Testis (tissue), 3 donors: ENCODE measurements around the gene SELENOI. TPM values are rescaled to one million over a fixed set of nuclear protein-coding genes. Genes with fewer than 3 reads are reported as not detected.
"Not testable (repeated sequence)": the region's sequence is repeated elsewhere in the genome, so short reads cannot be mapped to it uniquely, and the experiment has no call there.

Experiments
- DNase-seq: peaks from one replicate; pipeline ENCODE4 v3.0.0-alpha.2; 2019
- H3K27ac ChIP-seq, 2 donors: fragments of 200-600 bp; sonication (generic); one replicate each; pipeline ENCODE4 v1.5.1; 2019
- H3K27me3 ChIP-seq: fragments of 200-600 bp; sonication (generic); one replicate; pipeline ENCODE4 v1.5.1; 2019
- H3K36me3 ChIP-seq: fragments of 200-600 bp; sonication (generic); one replicate; pipeline ENCODE4 v1.5.1; 2017; ENCODE audit warnings: low read depth; ENCODE audit errors: missing control alignments
- H3K4me1 ChIP-seq: fragments of 200-600 bp; sonication (generic); one replicate; pipeline ENCODE4 v1.5.1; 2019
- H3K4me3 ChIP-seq, 2 donors: fragments of 200-600 bp; sonication (generic); one replicate each; pipeline ENCODE4 v1.5.1; 2017 to 2019
- H3K9me3 ChIP-seq: fragments of 200-600 bp; sonication (generic); one replicate; pipeline ENCODE4 v1.5.1; 2017
- CTCF ChIP-seq, 3 experiments: fragments of 450-650 bp in 2 of 3; fragments of 200-600 bp in 1 of 3; sonication (generic) in 1 of 3; IDR thresholded peaks; one replicate each; pipeline ENCODE4 v1.5.1; 2016 to 2019; ENCODE audit warnings: antibody characterized with exemption in 3 of 3, mild to moderate bottlenecking in 2 of 3, moderate library complexity in 1 of 3
- POLR2A ChIP-seq: fragments of 450-650 bp; IDR thresholded peaks from one replicate; pipeline ENCODE4 v1.6.1; 2017; ENCODE audit warnings: antibody characterized with exemption, mild to moderate bottlenecking, moderate library complexity
- WGBS, 2 donors: methylation state at CpG; one replicate each; pipeline ENCODE4 v1.1.5; 2018; 5-methylcytosine and 5-hydroxymethylcytosine counted together
- intact Hi-C: fragments of 100-400 bp; cut with DNase I; formaldehyde crosslinking; loops from one replicate; pipeline ENCODE4 v1.15.1; 2023; ENCODE audit warnings: low total_unique reads
- polyA plus RNA-seq: library from polyadenylated mRNA; stranded (reverse); fragments of 350-450 nt; fragmentation: Illumina TruSeq; extraction: RNeasy Lipid Tissue Mini Kit (QIAGEN cat#74804); gene quantifications from one replicate; pipeline ENCODE4 v1.2.3, GENCODE V29; 2014; ENCODE audit warnings: low read depth, low replicate concordance; ENCODE audit not compliant: insufficient read depth
- total RNA-seq, 2 donors: library from RNA; depleted of rRNA; stranded (reverse); fragments of >200 nt; gene quantifications; one replicate each; pipeline ENCODE4 v1.2.3, GENCODE V29; 2016

The SELENOI gene
- total and polyA plus RNA-seq, 3 donors from 2014 or later = 8.7 to 26.7 (median 23.8) TPM

GRCh38 chr2:26325851-26326250 lies 20.1 kb upstream of the SELENOI start:
- no peaks in the 10 kb centered on the region for H3K9me3 ChIP-seq
- intact Hi-C loops = no loop called here
- H3K4me3 ChIP-seq = no peak overlapping the region
- no peak overlapping the region for H3K27ac ChIP-seq
- WGBS, 2 donors = 85 to 89% methylated on average over 4 of the region's 4 CpGs
- H3K27me3 ChIP-seq = no peaks in the 10 kb centered on the region
- no peak for TF ChIP-seq POLR2A
- TF ChIP-seq CTCF (IDR thresholded peaks at IDR 0.05) = no peak
- H3K36me3 ChIP-seq = no peaks in the 10 kb centered on the region
- no peaks in the 10 kb centered on the region for H3K4me1 ChIP-seq
- no peak for DNase-seq

GRCh38 chr2:26326514-26326913 lies 19.4 kb upstream of the SELENOI start:
- intact Hi-C loops = no loop called here
- H3K9me3 ChIP-seq = no peaks in the 10 kb centered on the region
- no peak for DNase-seq
- no peaks in the 10 kb centered on the region for H3K27me3 ChIP-seq
- 85 to 95% methylated on average over 1 of the region's 1 CpG for WGBS, 2 donors
- H3K4me1 ChIP-seq = no peaks in the 10 kb centered on the region
- TF ChIP-seq CTCF (IDR thresholded peaks at IDR 0.05) = no peak
- no peak for TF ChIP-seq POLR2A
- H3K4me3 ChIP-seq = no peak overlapping the region
- H3K36me3 ChIP-seq = no peaks in the 10 kb centered on the region
- H3K27ac ChIP-seq = no peak overlapping the region

DNA sequence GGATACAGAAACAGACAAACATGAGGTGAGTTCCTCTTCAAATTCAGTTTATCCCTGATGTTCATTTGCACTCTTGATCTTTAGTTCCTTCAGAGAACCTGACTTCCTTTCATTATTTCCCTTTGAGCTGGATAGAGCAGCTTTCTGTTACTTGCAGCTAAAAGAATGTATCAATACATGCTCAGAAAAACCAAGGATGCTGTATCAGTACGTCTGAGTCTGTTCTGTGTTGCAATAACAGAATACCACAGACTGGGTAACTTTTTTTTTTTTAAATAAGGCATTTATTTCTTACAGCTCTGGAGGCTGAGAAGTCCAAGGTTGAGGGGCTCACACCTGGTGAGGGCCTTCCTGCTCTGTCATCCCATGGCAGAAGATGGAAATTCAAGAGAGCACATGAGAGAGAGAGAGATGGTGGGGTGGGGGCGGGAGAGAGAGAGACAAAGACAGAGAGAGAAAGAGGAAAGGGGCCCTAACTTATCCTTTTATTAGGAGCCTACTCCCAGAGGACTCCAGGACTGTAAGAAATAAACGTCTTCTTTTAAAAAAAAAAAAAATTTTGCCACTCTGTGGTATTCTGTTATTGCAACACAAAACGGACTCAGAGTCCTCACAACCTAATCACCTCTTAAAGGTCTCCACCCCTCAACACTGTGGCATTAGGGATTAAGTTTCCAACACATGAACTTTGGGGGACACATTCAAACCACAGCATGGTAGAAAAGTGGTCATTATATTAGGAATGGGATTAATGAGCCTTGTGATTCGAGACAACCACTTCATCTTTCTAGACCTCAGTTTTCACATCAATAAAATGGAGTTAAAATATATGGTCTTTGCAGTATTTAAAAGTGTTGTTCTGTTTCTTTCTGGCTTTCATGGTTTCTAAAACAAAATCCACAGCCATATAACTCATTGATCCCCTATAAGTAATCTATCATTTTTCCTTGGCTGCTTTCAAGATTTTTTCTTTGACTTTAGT lies 18.4 kb upstream of the SELENOI start:
- TF ChIP-seq POLR2A = no peak
- TF ChIP-seq CTCF (IDR thresholded peaks at IDR 0.05) = no peak

GRCh38 chr2:26329083-26329482 lies 16.9 kb upstream of the SELENOI start:
- DNase-seq, intact Hi-C loops, H3K4me1 ChIP-seq, H3K27ac ChIP-seq, H3K9me3 ChIP-seq, H3K4me3 ChIP-seq, H3K36me3 ChIP-seq, H3K27me3 ChIP-seq: not testable (repeated sequence)
- WGBS, 2 donors = 94 to 95% methylated on average over 4 of the region's 4 CpGs

More for the DNA sequence above, 18.4 kb upstream of the SELENOI start:
- 59 to 68% methylated on average over 5 of the region's 5 CpGs for WGBS, 2 donors
- Histone ChIP-seq H3K9me3 (no peaks in the 10 kb centered on the region), H3K36me3 (no peaks in the 10 kb centered on the region), H3K4me3 (no peak overlapping the region), H3K4me1 (no peaks in the 10 kb centered on the region), H3K27ac (no peak overlapping the region), H3K27me3 (no peaks in the 10 kb centered on the region)
- DNase-seq = no peak
- intact Hi-C loops = no loop called here

DNA sequence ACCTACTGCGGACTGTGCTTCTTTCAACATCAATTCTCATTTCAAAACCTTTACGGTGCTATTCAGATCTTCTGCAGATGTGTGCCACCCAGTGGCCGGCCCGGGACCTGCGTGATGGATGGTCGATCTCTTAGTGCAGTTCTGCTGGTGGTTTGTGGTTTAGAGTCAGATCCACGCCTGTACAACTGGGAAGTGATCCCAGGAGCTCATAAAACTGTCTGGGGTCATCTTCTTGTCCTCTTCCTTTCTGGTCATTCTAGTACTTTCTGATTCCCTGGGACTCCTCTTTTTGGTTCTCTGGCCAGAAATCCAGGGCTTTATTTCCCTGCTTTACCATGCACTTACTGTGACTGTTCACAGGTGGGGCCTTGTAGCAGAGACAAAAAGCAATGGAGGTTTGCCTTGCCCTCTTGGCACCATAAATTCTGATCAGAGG lies 15.8 kb upstream of the SELENOI start:
- Histone ChIP-seq H3K4me3 (no peak overlapping the region), H3K27me3 (no peaks in the 10 kb centered on the region), H3K27ac (no peak overlapping the region), H3K4me1 (no peaks in the 10 kb centered on the region), H3K36me3 (no peaks in the 10 kb centered on the region), H3K9me3 (no peaks in the 10 kb centered on the region)
- WGBS, 2 donors = 12 to 20% methylated on average over 7 of the region's 7 CpGs
- peak; percentile 95 for DNase-seq
- intact Hi-C loops = no loop called here
- TF ChIP-seq CTCF (IDR thresholded peaks at IDR 0.05) (peak; percentile 63 to 81 (median 78)), POLR2A (no peak)
